SK-N-SH (cell line): Measurements from ENCODE around the gene PEPD. TPM values are rescaled to one million over a fixed set of nuclear protein-coding genes. Genes with fewer than 3 reads are reported as not detected.

ENCODE experiments used
- CTCF ChIA-PET: fragments of 300-600, 350-600 bp; formaldehyde crosslinking; extraction: SDS; loops from one replicate; lab custom pipeline; 2021; lab: Yijun Ruan, JAX
- POLR2A ChIA-PET: fragments of 350-600 bp; sonication (Branson Sonifier 250); formaldehyde crosslinking; extraction: SDS; loops from one replicate; lab custom pipeline; 2020; ENCODE audit warnings: antibody characterized with exemption, inconsistent platforms; lab: Yijun Ruan, JAX
- DNase-seq: peaks from one replicate; pipeline ENCODE4 v3.0.0; 2012
- H2AFZ ChIP-seq: fragments of 200-600 bp; sonication (generic); 2 replicates; pipeline ENCODE4 v1.8.1; 2016; ENCODE audit warnings: antibody characterized with exemption, mild to moderate bottlenecking, low read depth
- H3F3A ChIP-seq: fragments of 200-600 bp; sonication (generic); replicated peaks from 2 replicates; pipeline ENCODE3; 2016; ENCODE audit warnings: antibody characterized with exemption, mild to moderate bottlenecking; ENCODE audit not compliant: insufficient read depth
- H3K27ac ChIP-seq, 2 experiments: fragments of 200-500 bp in 1 of 2; fragments of 200-600 bp in 1 of 2; sonication (Bioruptor generic) in 1 of 2; sonication (generic), shearing (Covaris generic) in 1 of 2; 2 replicates each; pipeline versions ENCODE4 v1.5.1 to v1.6.1; 2014 to 2016; ENCODE audit warnings: low read depth in 2 of 2, inconsistent platforms in 1 of 2, low read length in 1 of 2, mild to moderate bottlenecking in 1 of 2, mixed read lengths in 1 of 2
- H3K27me3 ChIP-seq: fragments of 200-600 bp; sonication (generic), shearing (Covaris generic); 2 replicates; pipeline ENCODE4 v1.6.1; 2016; ENCODE audit warnings: mixed run types; ENCODE audit not compliant: insufficient read depth
- H3K36me3 ChIP-seq, 2 experiments: fragments of 200-500 bp in 1 of 2; fragments of 200-600 bp in 1 of 2; sonication (Bioruptor generic) in 1 of 2; sonication (generic) in 1 of 2; replicated peaks in 1 of 2; 2 replicates each; pipeline versions ENCODE3 to v1.5.1; 2014 to 2016; ENCODE audit warnings: low read length in 1 of 2, mild to moderate bottlenecking in 1 of 2; ENCODE audit not compliant: insufficient read depth in 2 of 2, control insufficient read depth in 1 of 2
- H3K4me1 ChIP-seq, 2 experiments: fragments of 200-500 bp in 1 of 2; fragments of 200-600 bp in 1 of 2; sonication (Bioruptor generic) in 1 of 2; sonication (generic), shearing (Covaris generic) in 1 of 2; 2 replicates each; pipeline versions ENCODE4 v1.5.1 to v1.6.1; 2014 to 2016; ENCODE audit warnings: low read depth in 1 of 2, low read length in 1 of 2, mixed run types in 1 of 2; ENCODE audit not compliant: insufficient read depth in 2 of 2, control insufficient read depth in 1 of 2
- H3K4me2 ChIP-seq: fragments of 200-600 bp; sonication (generic), shearing (Covaris generic); 2 replicates; pipeline ENCODE4 v1.6.1; 2017; ENCODE audit warnings: mixed run types
- H3K4me3 ChIP-seq, 2 experiments: fragments of 200-500 bp in 1 of 2; fragments of 200-600 bp in 1 of 2; sonication (Bioruptor generic) in 1 of 2; sonication (generic), shearing (Covaris generic) in 1 of 2; 2 replicates each; pipeline versions ENCODE4 v1.5.1 to v1.8.1; 2014 to 2016; ENCODE audit warnings: low read depth in 2 of 2, inconsistent platforms in 1 of 2, low read length in 1 of 2, mild to moderate bottlenecking in 1 of 2, mixed read lengths in 1 of 2, moderate library complexity in 1 of 2
- H3K79me2 ChIP-seq: fragments of 200-600 bp; sonication (generic); 2 replicates; pipeline ENCODE4 v1.8.1; 2017; ENCODE audit warnings: mild to moderate bottlenecking; ENCODE audit not compliant: insufficient read depth
- H3K9ac ChIP-seq: fragments of 200-600 bp; sonication (generic); 2 replicates; pipeline ENCODE4 v1.6.1; 2017; ENCODE audit warnings: mixed run types
- H3K9me2 ChIP-seq: fragments of 200-600 bp; sonication (generic); 2 replicates; pipeline ENCODE4 v1.6.1; 2017; ENCODE audit warnings: mixed run types
- H3K9me3 ChIP-seq: fragments of 200-600 bp; sonication (generic); 2 replicates; pipeline ENCODE4 v1.6.1; 2017; ENCODE audit warnings: mixed run types, mild to moderate bottlenecking, moderate library complexity
- H4K20me1 ChIP-seq: fragments of 200-600 bp; sonication (generic); 2 replicates; pipeline ENCODE4 v1.6.1; 2017; ENCODE audit warnings: mild to moderate bottlenecking, mixed run types; ENCODE audit not compliant: insufficient read depth
- CHD2 ChIP-seq: fragments of 150-350 bp; IDR thresholded peaks from 2 replicates; pipeline ENCODE4 v1.6.1; 2018; ENCODE audit warnings: low read length; ENCODE audit not compliant: partially characterized antibody
- CTCF ChIP-seq: fragments of 200-600 bp; sonication (generic); IDR thresholded peaks from 2 replicates; pipeline ENCODE4 v1.6.1; 2017; ENCODE audit warnings: antibody characterized with exemption, mild to moderate bottlenecking, moderate library complexity
- EP300 ChIP-seq, 2 experiments: IDR thresholded peaks; 2 replicates each; pipeline versions ENCODE4 v1.4.0 to v1.6.1; 2012; ENCODE audit warnings: borderline replicate concordance in 1 of 2, low read depth in 1 of 2, low read length in 1 of 2
- EZH2phosphoT487 ChIP-seq: fragments of 200-600 bp; sonication (generic); IDR thresholded peaks from 2 replicates; pipeline ENCODE4 v1.6.1; 2017; ENCODE audit warnings: low read depth, mixed run types, mild to moderate bottlenecking, antibody characterized with exemption, moderate library complexity, borderline replicate concordance
- FOXJ3 ChIP-seq: sonication (generic); formaldehyde crosslinking; IDR thresholded peaks from 2 replicates; pipeline ENCODE4 v1.5.1; 2020; ENCODE audit warnings: mild to moderate bottlenecking, missing genetic modification reagents
- FOXM1 ChIP-seq: IDR thresholded peaks from 2 replicates; pipeline ENCODE4 v1.4.0; 2012; ENCODE audit warnings: low read depth, mild to moderate bottlenecking
- GABPA ChIP-seq: IDR thresholded peaks from 2 replicates; pipeline ENCODE4 v1.4.0; 2012; ENCODE audit warnings: low read depth, mild to moderate bottlenecking
- MAX ChIP-seq: IDR thresholded peaks from 2 replicates; pipeline ENCODE4 v1.4.0; 2012; ENCODE audit warnings: low read depth
- NRF1 ChIP-seq: IDR thresholded peaks from 2 replicates; pipeline ENCODE4 v1.6.1; 2012; ENCODE audit warnings: low read depth, mild to moderate bottlenecking, low read length
- PBX3 ChIP-seq: IDR thresholded peaks from 2 replicates; pipeline ENCODE4; 2012
- POLR2AphosphoS5 ChIP-seq: IDR thresholded peaks from 2 replicates; pipeline ENCODE4 v1.6.1; 2012; ENCODE audit warnings: low read depth, low read length
- RCOR1 ChIP-seq: fragments of 150-350 bp; IDR thresholded peaks from 2 replicates; pipeline ENCODE4 v1.6.1; 2017; ENCODE audit warnings: antibody characterized with exemption, low read length
- REST ChIP-seq: IDR thresholded peaks from 2 replicates; pipeline ENCODE4 v1.6.1; 2012; ENCODE audit warnings: mild to moderate bottlenecking, low read depth, low read length, moderate library complexity
- RXRA ChIP-seq: IDR thresholded peaks from 2 replicates; pipeline ENCODE4 v1.4.0; 2012; ENCODE audit warnings: low read depth, mild to moderate bottlenecking, borderline replicate concordance
- SIN3A ChIP-seq: IDR thresholded peaks from 2 replicates; pipeline ENCODE4 v1.6.1; 2012; ENCODE audit warnings: low read depth, mild to moderate bottlenecking, low read length, moderate library complexity, borderline replicate concordance
- TAF1 ChIP-seq: IDR thresholded peaks from 2 replicates; pipeline ENCODE4 v1.6.1; 2012; ENCODE audit warnings: low read depth, mild to moderate bottlenecking, low read length, moderate library complexity, borderline replicate concordance
- YY1 ChIP-seq: IDR thresholded peaks from 2 replicates; pipeline ENCODE4 v1.4.0; 2012; ENCODE audit warnings: low read depth, mild to moderate bottlenecking
- WGBS: methylation state at CpG from one replicate; pipeline ENCODE4 v1.1.6; 2017; ENCODE audit warnings: low lambda C conversion rate; 5-methylcytosine and 5-hydroxymethylcytosine counted together
- polyA plus RNA-seq, 3 experiments: library from polyadenylated mRNA; depleted of rRNA; stranded (reverse); fragments of >200 nt; gene quantifications; 2 replicates each; pipeline ENCODE4 v1.2.3, GENCODE V29; 2012

The PEPD gene
- polyA plus RNA-seq, 1 of the 3 experiments (the other 2 are of a cell fraction): 88.9 TPM

- H3K9ac ChIP-seq: no peak overlapping the region
- DNase-seq: no peak
- no peak overlapping the region for H2AFZ ChIP-seq
- no peaks in the 10 kb centered on the region for H4K20me1 ChIP-seq
- H3K9me3 ChIP-seq: no peaks in the 10 kb centered on the region
- H3K4me2 ChIP-seq: no peak overlapping the region
- POLR2A ChIA-PET: interaction anchor here (0.8 to 1.2 kb wide), 3 partner anchors 16 to 158 kb away, joined by 3 to 4 read pairs (median 3); no protein-coding TSS in a partner anchor
- no peaks in the 10 kb centered on the region for H3K9me2 ChIP-seq
- WGBS: 83% methylated on average over 16 of the region's 18 CpGs
- H3K4me1 ChIP-seq: peaks cover 0 to 19% of the 10 kb centered on the region in 2 experiments; a peak in 1 of 4 replicates
- no peak overlapping the region for H3K4me3 ChIP-seq
- no peaks in the 10 kb centered on the region for H3K36me3 ChIP-seq
- no peak for TF ChIP-seq CTCF
- no peak for TF ChIP-seq FOXJ3 (CRISPR knock-in tag)
- TF ChIP-seq REST: no peak
- no peak for TF ChIP-seq RCOR1
- no peak for TF ChIP-seq MAX
- TF ChIP-seq EP300 (IDR thresholded peaks at IDR 0.05; ENCODE audit: borderline replicate concordance in 1 of 2, low read depth in 1 of 2, low read length in 1 of 2): no peak
- TF ChIP-seq GABPA: no peak
- no peak for TF ChIP-seq YY1
- TF ChIP-seq RXRA: no peak
- TF ChIP-seq PBX3: no peak
- TF ChIP-seq FOXM1: no peak
- TF ChIP-seq NRF1: no peak
- no peak for TF ChIP-seq TAF1
- TF ChIP-seq EZH2phosphoT487: no peak
- no peak for TF ChIP-seq POLR2AphosphoS5
- TF ChIP-seq CHD2: no peak
- no peak for TF ChIP-seq SIN3A
- TF ChIP-seq, all 33 proteins: peak for 0
- Histone ChIP-seq H3K27me3 (no peaks in the 10 kb centered on the region), H3K27ac (no peak overlapping the region), H3F3A (no peaks in the 10 kb centered on the region), H3K79me2 (no peaks in the 10 kb centered on the region)
- CTCF ChIA-PET: interaction anchor here (0.7 to 22.5 kb wide), 9 partner anchors 11 to 373 kb away, joined by 3 to 511 read pairs (median 32); partner anchors contain the start of gene CEBPA
These were observed 116.9 kb downstream of the PEPD start for GRCh38 chr19:33404506-33405253.
